Measurements from ENCODE around the gene FN1.

FN1 gene

GRCh38 chr2:215435870-215436704 is at the start of gene FN1:
TSS of gene FN1 (minus strand) at chr2:215436068. CDS start at chr2:215435802, 266 bp downstream.
- DNase-seq, result peak; percentile 99

- no peak for DNase-seq
Observed at GRCh38 chr2:215485032-215485431, 49.2 kb upstream of the FN1 start.

- no peak for DNase-seq
Observed at GRCh38 chr2:215484570-215484969, 48.7 kb upstream of the FN1 start.

GRCh38 chr2:215483431-215483830 is 47.6 kb upstream of the FN1 start:
- no peak for DNase-seq

- DNase-seq, result no peak
Observed at GRCh38 chr2:215479536-215480240, 43.8 kb upstream of the FN1 start.

GRCh38 chr2:215479121-215479520 is 43.3 kb upstream of the FN1 start:
- DNase-seq, result no peak

GRCh38 chr2:215476424-215476823 is 40.6 kb upstream of the FN1 start:
- peak; percentile 36 for DNase-seq

- DNase-seq, result peak; percentile 76
Observed at GRCh38 chr2:215466097-215466909, 30.4 kb upstream of the FN1 start.

- no peak for DNase-seq
Observed at GRCh38 chr2:215465256-215465655, 29.4 kb upstream of the FN1 start.

GRCh38 chr2:215461836-215462532 is 26.1 kb upstream of the FN1 start:
- peak; percentile 69 for DNase-seq

- DNase-seq, result peak; percentile 96
Observed at GRCh38 chr2:215460682-215461382, 25.0 kb upstream of the FN1 start.

- no peak for DNase-seq
Observed at GRCh38 chr2:215455958-215456357, 20.1 kb upstream of the FN1 start.

- peak; percentile 42 for DNase-seq
Observed at GRCh38 chr2:215454519-215455246, 18.8 kb upstream of the FN1 start.

- DNase-seq, result no peak
Observed at GRCh38 chr2:215452725-215453124, 16.9 kb upstream of the FN1 start.

GRCh38 chr2:215451012-215451756 is 15.3 kb upstream of the FN1 start:
- DNase-seq, result no peak

- no peak for DNase-seq
Observed at GRCh38 chr2:215450188-215451011, 14.5 kb upstream of the FN1 start.

- no peak for DNase-seq
Observed at GRCh38 chr2:215447673-215448081, 11.8 kb upstream of the FN1 start.

- no peak for DNase-seq
Observed at GRCh38 chr2:215447056-215447455, 11.2 kb upstream of the FN1 start.

GRCh38 chr2:215442401-215442787 is 6.5 kb upstream of the FN1 start:
- no peak for DNase-seq
